ENCODE data around the gene SFXN1.
A peak's percentile ranks its signal among the peaks of the same experiment; 100 is the strongest.

SFXN1 gene

DNA sequence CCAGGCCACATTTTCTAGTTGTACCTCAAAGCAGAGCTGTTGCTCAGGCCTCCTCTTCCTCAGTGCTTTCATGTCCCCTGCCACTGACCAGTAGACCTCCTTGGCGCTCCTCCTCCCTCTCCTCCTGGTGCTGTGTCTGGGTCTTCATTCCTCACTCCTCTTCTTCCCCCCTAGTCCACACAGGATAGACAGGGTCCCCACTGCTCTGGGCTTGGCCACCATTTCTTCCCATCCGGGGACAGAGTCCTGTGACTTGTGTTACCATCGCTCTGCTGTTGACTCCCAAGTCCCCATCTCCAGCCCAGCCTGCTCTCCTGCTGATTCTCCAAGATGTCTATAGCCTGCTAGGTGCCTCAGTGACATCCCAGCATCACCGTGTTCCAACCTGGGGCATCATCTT, 91.3 kb downstream of the SFXN1 start:
- Mint-ChIP-seq H3K27ac (peak overlapping the region; percentile 25), H3K36me3 (ENCODE audit: low read depth) (no peaks in the 10 kb centered on the region), H3K9me3 (no peaks in the 10 kb centered on the region), H3K27me3 (peaks cover 16% of the 10 kb centered on the region), H3K4me3 (no peak overlapping the region), H3K4me1 (ENCODE audit: low read depth) (peaks cover 6% of the 10 kb centered on the region)
- intact Hi-C loops (cut with micrococcal nuclease), result loop anchor here (2.0 kb wide), 1 partner anchor 149 kb away; no protein-coding TSS in a partner anchor

GRCh38 chr5:175572886-175573285, 94.5 kb downstream of the SFXN1 start:
- Mint-ChIP-seq H3K36me3 (ENCODE audit: low read depth) (no peaks in the 10 kb centered on the region), H3K27me3 (peaks cover 18% of the 10 kb centered on the region), H3K4me3 (no peak overlapping the region), H3K27ac (no peak overlapping the region), H3K4me1 (ENCODE audit: low read depth) (peaks cover 15% of the 10 kb centered on the region), H3K9me3 (no peaks in the 10 kb centered on the region)
- intact Hi-C loops (cut with micrococcal nuclease), result no loop called here

GRCh38 chr5:175573493-175574269, 95.3 kb downstream of the SFXN1 start:
- Mint-ChIP-seq H3K9me3 (no peaks in the 10 kb centered on the region), H3K27ac (no peak overlapping the region), H3K4me3 (no peak overlapping the region), H3K36me3 (ENCODE audit: low read depth) (no peaks in the 10 kb centered on the region), H3K27me3 (peaks cover 18% of the 10 kb centered on the region), H3K4me1 (ENCODE audit: low read depth) (peaks cover 12% of the 10 kb centered on the region)
- intact Hi-C loops (cut with micrococcal nuclease), result no loop called here

DNA sequence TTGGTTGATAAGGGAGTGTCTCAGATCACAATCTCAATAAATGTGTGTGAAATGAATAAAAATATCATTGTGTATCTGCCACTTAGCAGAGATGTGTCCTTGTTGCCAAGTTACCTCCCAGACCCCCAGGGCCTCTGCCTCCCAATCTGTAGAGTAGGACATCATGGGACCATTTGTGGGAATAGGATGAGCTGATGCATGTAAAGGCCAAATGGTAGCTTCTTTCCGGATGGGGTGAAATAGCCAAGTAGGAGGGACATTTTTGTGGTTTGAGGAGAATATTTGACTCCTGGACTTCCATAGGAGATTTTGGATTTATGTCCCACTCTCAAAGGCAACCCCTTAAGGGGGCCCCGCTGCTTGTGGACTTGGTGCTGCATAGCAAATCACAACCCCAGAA, 96.9 kb downstream of the SFXN1 start:
- H3K9me3 Mint-ChIP-seq, result no peaks in the 10 kb centered on the region
- H3K27ac Mint-ChIP-seq, result no peak overlapping the region
- H3K27me3 Mint-ChIP-seq, result peaks cover 16% of the 10 kb centered on the region
- no peak overlapping the region for H3K4me3 Mint-ChIP-seq
- intact Hi-C loops (cut with micrococcal nuclease), result no loop called here
- H3K36me3 Mint-ChIP-seq (ENCODE audit: low read depth), result no peaks in the 10 kb centered on the region
- H3K4me1 Mint-ChIP-seq (ENCODE audit: low read depth), result peaks cover 12% of the 10 kb centered on the region

GRCh38 chr5:175576096-175576495, 97.7 kb downstream of the SFXN1 start:
- peaks cover 12% of the 10 kb centered on the region for H3K4me1 Mint-ChIP-seq (ENCODE audit: low read depth)
- peaks cover 3% of the 10 kb centered on the region for H3K9me3 Mint-ChIP-seq
- peaks cover 16% of the 10 kb centered on the region for H3K27me3 Mint-ChIP-seq
- H3K4me3 Mint-ChIP-seq, result no peak overlapping the region
- H3K36me3 Mint-ChIP-seq (ENCODE audit: low read depth), result no peaks in the 10 kb centered on the region
- no peak overlapping the region for H3K27ac Mint-ChIP-seq
- intact Hi-C loops (cut with micrococcal nuclease), result no loop called here

DNA sequence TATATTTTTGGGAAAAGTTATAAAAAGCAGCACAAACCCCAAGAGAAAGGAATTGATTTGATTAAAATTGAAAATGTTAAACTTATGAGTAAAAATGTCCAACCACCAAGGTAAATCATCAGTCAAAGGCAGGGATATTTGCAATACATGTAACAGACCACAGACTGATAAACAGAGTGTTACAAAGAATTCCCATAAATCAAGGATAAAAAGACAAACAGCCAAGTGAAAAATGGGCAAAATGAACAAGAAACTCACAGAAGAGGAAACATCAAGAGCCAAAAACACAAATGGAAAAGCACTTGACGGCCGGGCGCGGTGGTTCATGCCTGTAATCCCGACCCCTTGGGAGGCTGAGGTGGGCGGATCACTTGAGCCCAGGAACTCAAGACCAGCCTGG, 98.2 kb downstream of the SFXN1 start:
- peaks cover 12% of the 10 kb centered on the region for H3K4me1 Mint-ChIP-seq (ENCODE audit: low read depth)
- peaks cover 16% of the 10 kb centered on the region for H3K27me3 Mint-ChIP-seq
- no peak overlapping the region for H3K4me3 Mint-ChIP-seq
- no peaks in the 10 kb centered on the region for H3K36me3 Mint-ChIP-seq (ENCODE audit: low read depth)
- intact Hi-C loops (cut with micrococcal nuclease), result no loop called here
- H3K27ac Mint-ChIP-seq, result no peak overlapping the region
- peaks cover 8% of the 10 kb centered on the region for H3K9me3 Mint-ChIP-seq
